SU-DHL-6 (cell line): ENCODE results near the gene CDH23.

ENCODE experiments used
- H2AFZ ChIP-seq: fragments of 200-600 bp; sonication (generic); 2 replicates; pipeline ENCODE4 v1.6.1; 2014; ENCODE audit warnings: low read depth, mild to moderate bottlenecking, moderate library complexity, mixed read lengths, antibody characterized with exemption, low read length; ENCODE audit not compliant: severe bottlenecking
- H3F3A ChIP-seq: fragments of 200-600 bp; shearing (Covaris generic); 2 replicates; pipeline ENCODE4 v1.6.0; 2016; ENCODE audit warnings: antibody characterized with exemption, mild to moderate bottlenecking; ENCODE audit not compliant: insufficient read depth
- H3K27ac ChIP-seq: fragments of 200-600 bp; sonication (generic); 2 replicates; pipeline ENCODE4 v1.5.1; 2016; ENCODE audit warnings: low read depth, mild to moderate bottlenecking, low read length, moderate library complexity, mixed read lengths
- H3K27me3 ChIP-seq: fragments of 200-600 bp; sonication (generic), shearing (Covaris generic); 2 replicates; pipeline ENCODE4 v1.6.0; 2014; ENCODE audit warnings: mild to moderate bottlenecking, low read length
- H3K36me3 ChIP-seq: fragments of 200-600 bp; sonication (generic); 2 replicates; pipeline ENCODE4 v1.6.1; 2014; ENCODE audit warnings: mild to moderate bottlenecking, low read length, mixed read lengths
- H3K4me2 ChIP-seq: fragments of 300-600, 200-600 bp; shearing (Covaris generic), sonication (generic); 2 replicates; pipeline ENCODE4 v1.6.0; 2014; ENCODE audit warnings: low read length, low read depth, mild to moderate bottlenecking; ENCODE audit not compliant: poor library complexity, severe bottlenecking
- H3K4me3 ChIP-seq: fragments of 200-600 bp; sonication (generic); 2 replicates; pipeline ENCODE4 v1.5.1; 2014; ENCODE audit warnings: antibody characterized with exemption, low read length, mild to moderate bottlenecking, mixed read lengths; ENCODE audit not compliant: insufficient read depth, poor library complexity, severe bottlenecking
- H3K79me2 ChIP-seq: fragments of 200-600 bp; sonication (generic); 2 replicates; pipeline ENCODE4 v1.6.1; 2014; ENCODE audit warnings: mild to moderate bottlenecking, low read length, moderate library complexity; ENCODE audit not compliant: insufficient read depth
- H3K9ac ChIP-seq: fragments of 200-600 bp; sonication (generic); 2 replicates; pipeline ENCODE4 v1.7.0; 2014; ENCODE audit warnings: mild to moderate bottlenecking, low read length
- H3K9me2 ChIP-seq: fragments of 200-600 bp; sonication (generic); replicated peaks from 2 replicates; pipeline ENCODE4 v1.6.1; 2014; ENCODE audit warnings: low read length; ENCODE audit not compliant: insufficient read depth
- H3K9me3 ChIP-seq: fragments of 200-600 bp; sonication (generic); 2 replicates; pipeline ENCODE4 v1.6.1; 2014; ENCODE audit warnings: low read length, mixed read lengths; ENCODE audit not compliant: insufficient read depth
- H4K20me1 ChIP-seq: fragments of 200-600 bp; sonication (generic); 2 replicates; pipeline ENCODE4 v1.6.1; 2014; ENCODE audit warnings: low read depth, mild to moderate bottlenecking, antibody characterized with exemption, low read length, moderate library complexity, mixed read lengths
- EZH2phosphoT487 ChIP-seq: fragments of 200-600 bp; sonication (generic), shearing (Covaris generic); conservative IDR thresholded peaks from 2 replicates; pipeline ENCODE4 v1.6.1; 2018; ENCODE audit warnings: mild to moderate bottlenecking, antibody characterized with exemption, low read length, moderate library complexity, mixed read lengths
- TF ChIP-seq, protein P1 (sequence below): fragments of 200-600 bp; sonication (generic); IDR thresholded peaks from one replicate; pipeline ENCODE4 v1.5.1; 2017; ENCODE audit warnings: antibody characterized with exemption, mild to moderate bottlenecking, low read length, moderate library complexity; ENCODE audit not compliant: insufficient read depth, poor library complexity, severe bottlenecking

CDH23 gene

DNA sequence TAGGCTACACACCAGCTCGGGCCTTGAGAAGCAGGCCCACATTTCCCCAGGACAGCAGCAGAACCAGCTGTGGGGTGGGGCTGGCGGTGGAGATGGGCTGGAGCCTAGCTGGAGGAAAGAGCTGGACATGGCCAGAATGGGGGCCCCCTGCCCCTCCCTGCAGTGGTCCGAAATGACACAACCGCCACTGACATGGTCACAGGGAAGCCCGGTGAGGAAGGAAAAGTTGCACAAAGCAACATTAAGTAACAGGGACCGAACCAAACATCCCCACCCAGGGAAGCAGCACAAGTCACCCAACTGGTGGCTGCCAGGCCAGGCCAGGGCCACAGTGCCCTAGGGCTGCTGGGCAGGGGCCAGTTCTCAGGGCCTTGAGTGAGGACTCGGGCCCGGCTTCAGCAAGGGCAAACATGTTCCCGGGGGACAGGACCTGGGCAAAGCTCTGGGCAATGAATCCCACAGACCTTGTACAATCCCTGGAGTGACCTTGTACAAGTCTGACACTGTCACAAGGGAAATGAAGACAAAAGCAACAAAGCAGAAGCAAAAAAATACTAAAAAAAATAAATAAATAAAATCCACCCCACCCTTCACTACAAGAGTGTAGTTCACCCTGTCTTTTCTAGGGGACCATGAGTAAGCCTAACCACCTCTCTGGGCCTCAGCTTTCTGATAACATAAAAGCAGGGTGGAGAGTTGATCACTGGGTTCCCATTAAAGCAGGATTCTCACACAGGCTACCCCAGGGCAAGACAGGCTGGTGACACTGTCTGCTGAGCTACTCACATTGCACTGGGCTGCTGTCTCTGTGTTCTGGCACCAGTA is 421.3 kb downstream of the CDH23 start:
- H3K27ac ChIP-seq, result no peak overlapping the region
- no peaks in the 10 kb centered on the region for H4K20me1 ChIP-seq
- H3K36me3 ChIP-seq, result no peaks in the 10 kb centered on the region
- no peaks in the 10 kb centered on the region for H3K9me2 ChIP-seq
- no peak overlapping the region for H2AFZ ChIP-seq
- no peak overlapping the region for H3K4me3 ChIP-seq
- no peak overlapping the region for H3K9ac ChIP-seq
- TF ChIP-seq, protein P1, sequence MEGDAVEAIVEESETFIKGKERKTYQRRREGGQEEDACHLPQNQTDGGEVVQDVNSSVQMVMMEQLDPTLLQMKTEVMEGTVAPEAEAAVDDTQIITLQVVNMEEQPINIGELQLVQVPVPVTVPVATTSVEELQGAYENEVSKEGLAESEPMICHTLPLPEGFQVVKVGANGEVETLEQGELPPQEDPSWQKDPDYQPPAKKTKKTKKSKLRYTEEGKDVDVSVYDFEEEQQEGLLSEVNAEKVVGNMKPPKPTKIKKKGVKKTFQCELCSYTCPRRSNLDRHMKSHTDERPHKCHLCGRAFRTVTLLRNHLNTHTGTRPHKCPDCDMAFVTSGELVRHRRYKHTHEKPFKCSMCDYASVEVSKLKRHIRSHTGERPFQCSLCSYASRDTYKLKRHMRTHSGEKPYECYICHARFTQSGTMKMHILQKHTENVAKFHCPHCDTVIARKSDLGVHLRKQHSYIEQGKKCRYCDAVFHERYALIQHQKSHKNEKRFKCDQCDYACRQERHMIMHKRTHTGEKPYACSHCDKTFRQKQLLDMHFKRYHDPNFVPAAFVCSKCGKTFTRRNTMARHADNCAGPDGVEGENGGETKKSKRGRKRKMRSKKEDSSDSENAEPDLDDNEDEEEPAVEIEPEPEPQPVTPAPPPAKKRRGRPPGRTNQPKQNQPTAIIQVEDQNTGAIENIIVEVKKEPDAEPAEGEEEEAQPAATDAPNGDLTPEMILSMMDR, result no peak
- TF ChIP-seq EZH2phosphoT487, result no peak
- H3K27me3 ChIP-seq, result no peaks in the 10 kb centered on the region
- no peak overlapping the region for H3K4me2 ChIP-seq
- no peaks in the 10 kb centered on the region for H3K9me3 ChIP-seq
- H3F3A ChIP-seq, result no peaks in the 10 kb centered on the region
- no peaks in the 10 kb centered on the region for H3K79me2 ChIP-seq

DNA sequence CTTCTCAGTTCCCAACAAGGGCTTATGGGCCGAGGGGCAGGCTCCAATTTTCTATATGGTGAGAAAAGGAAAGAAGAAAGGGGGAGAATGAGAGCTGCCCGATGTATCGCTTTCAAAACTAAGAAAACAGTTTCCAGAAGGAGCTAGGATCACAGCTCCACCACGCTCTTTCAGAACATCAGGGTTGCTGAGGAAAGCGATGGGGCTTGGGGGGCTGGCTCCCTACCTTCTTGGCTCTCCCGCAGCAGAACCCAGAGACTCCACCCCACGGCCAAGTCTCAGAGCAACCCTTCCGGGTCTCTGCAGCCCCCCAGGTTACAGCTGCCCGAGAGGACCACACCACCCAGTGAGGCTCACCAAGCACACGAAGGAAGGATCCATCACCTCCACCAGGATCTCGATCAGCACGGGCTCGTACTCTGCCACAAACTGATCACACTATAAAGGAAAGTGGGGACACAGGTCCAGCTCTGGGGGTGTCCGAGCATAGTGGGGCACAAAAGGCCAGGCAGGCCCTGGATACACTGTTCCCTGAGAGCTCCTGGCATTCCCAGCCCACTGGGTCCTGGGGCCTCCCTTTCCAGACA is 422.0 kb downstream of the CDH23 start:
- Histone ChIP-seq H3F3A (no peaks in the 10 kb centered on the region), H3K9ac (no peak overlapping the region), H3K4me3 (no peak overlapping the region), H3K4me2 (no peak overlapping the region), H3K9me3 (no peaks in the 10 kb centered on the region), H4K20me1 (no peaks in the 10 kb centered on the region), H3K36me3 (no peaks in the 10 kb centered on the region), H3K27ac (no peak overlapping the region), H3K27me3 (no peaks in the 10 kb centered on the region), H3K79me2 (no peaks in the 10 kb centered on the region), H2AFZ (no peak overlapping the region), H3K9me2 (no peaks in the 10 kb centered on the region)
- TF ChIP-seq EZH2phosphoT487, result no peak
- TF ChIP-seq, protein P1, result no peak

- Histone ChIP-seq H3K36me3 (no peaks in the 10 kb centered on the region), H3F3A (no peaks in the 10 kb centered on the region), H3K9me2 (no peaks in the 10 kb centered on the region), H3K27me3 (no peaks in the 10 kb centered on the region), H3K79me2 (no peaks in the 10 kb centered on the region), H3K9me3 (no peaks in the 10 kb centered on the region), H3K9ac (no peak overlapping the region), H4K20me1 (no peaks in the 10 kb centered on the region), H3K4me3 (no peak overlapping the region), H3K27ac (no peak overlapping the region), H2AFZ (no peak overlapping the region), H3K4me2 (no peak overlapping the region)
- TF ChIP-seq, protein P1, result no peak
- TF ChIP-seq EZH2phosphoT487, result no peak
These were observed 422.7 kb downstream of the CDH23 start for GRCh38 chr10:71819441-71819861.
